Right renal pelvis (tissue), 4 donors: ENCODE measurements around the gene HOXD12. TPM values are rescaled to one million over a fixed set of nuclear protein-coding genes. Genes with fewer than 3 reads are reported as not detected.

Source experiments
- DNase-seq, 4 donors: peaks; one replicate each; pipeline ENCODE4 v3.0.0-alpha.2; 2013; ENCODE audit warnings: low read depth in 4 of 4, low spot score in 3 of 4, missing footprints in 1 of 4
- polyA plus RNA-seq, 4 donors: library from polyadenylated mRNA; unstranded; fragments of 120-200 nt; gene quantifications; one replicate each; pipeline ENCODE4 v1.2.1, GENCODE V29; 2013; ENCODE audit not compliant: insufficient read length in 4 of 4

The HOXD12 gene
- polyA plus RNA-seq, 4 donors, result 0.20 to 0.35 (median 0.26) TPM

DNA sequence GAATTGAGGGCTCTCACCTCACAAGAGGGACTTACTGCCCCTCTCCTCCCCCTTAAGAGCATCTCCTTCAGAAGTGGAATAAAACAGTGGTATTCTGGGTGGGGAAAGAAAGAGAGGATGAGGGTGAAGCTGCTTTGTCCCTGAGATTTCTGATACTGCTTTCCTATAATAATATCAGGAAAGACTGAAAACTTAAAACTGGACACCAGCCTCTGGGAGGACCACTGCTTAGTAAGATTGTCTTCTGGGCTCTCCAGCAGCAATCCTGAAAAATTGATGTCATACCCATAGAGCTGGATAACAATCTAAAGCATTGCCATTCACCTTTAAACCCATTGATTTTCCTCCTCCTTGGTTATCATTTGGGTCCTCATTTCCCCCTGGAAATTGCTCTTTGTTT lies 47.0 kb downstream of the HOXD12 start:
- no peak for DNase-seq

DNA sequence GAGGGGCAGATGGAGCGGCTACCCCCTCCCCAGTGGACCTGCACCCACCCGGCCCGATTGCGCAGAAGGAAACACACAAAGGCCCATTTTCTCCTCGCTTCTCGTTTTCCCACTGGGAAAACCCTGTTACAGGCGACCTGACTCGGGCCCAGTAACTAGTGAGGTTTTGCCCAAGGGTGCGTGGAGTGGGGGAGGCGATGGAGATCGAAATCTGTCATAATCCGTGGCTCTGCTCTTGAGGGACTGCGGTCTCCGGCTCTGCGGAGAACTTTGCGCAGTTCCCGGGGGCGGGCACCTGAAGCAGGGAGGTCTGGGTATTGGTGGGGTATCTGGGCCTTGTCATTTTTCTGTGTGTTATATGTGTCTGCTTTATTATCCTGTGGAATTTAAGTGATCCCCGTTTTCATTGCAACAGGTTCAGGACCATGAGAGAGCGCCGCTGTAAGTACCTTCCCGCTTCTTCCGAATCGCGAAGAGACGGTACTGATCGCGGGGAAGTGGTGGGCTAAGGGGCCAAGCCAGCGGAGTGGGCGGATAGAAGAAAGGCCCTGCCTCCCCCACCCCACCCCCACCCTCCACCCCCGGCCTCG lies 47.7 kb downstream of the HOXD12 start:
- DNase-seq, result no peak

DNA sequence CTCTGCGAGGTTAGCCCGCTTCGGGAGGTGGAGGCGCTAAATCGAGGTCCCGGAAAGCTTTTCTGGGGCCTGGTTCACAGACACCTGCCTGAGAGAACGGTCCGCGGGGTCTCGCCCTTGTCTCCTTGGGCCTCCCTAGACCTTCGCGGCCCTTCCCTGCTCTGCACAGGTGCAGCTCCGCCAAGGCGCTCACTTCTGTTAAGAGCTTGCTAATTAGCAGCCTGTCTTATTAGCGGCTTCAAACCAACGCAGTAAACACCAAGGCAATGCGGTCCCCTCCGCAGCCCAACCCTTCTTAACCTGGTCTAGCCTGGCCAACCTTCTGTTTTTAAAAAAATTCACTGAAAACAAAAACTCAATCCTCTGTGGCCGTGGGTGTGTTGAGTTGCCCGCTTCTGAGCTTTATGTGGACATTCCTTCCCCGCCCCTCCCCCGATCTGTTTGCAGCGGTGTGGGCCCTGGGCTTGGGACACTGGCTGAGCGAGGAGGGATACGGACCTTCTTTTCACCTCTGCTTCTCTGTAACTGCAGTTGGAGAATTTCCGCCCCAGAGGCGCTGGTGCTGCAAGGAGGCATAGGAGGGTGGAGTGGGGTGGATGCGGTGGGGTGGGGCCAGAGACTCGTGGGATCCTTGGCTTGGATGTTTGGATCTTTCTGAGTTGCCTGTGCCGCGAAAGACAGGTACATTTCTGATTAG lies 48.4 kb downstream of the HOXD12 start:
- no peak for DNase-seq

DNA sequence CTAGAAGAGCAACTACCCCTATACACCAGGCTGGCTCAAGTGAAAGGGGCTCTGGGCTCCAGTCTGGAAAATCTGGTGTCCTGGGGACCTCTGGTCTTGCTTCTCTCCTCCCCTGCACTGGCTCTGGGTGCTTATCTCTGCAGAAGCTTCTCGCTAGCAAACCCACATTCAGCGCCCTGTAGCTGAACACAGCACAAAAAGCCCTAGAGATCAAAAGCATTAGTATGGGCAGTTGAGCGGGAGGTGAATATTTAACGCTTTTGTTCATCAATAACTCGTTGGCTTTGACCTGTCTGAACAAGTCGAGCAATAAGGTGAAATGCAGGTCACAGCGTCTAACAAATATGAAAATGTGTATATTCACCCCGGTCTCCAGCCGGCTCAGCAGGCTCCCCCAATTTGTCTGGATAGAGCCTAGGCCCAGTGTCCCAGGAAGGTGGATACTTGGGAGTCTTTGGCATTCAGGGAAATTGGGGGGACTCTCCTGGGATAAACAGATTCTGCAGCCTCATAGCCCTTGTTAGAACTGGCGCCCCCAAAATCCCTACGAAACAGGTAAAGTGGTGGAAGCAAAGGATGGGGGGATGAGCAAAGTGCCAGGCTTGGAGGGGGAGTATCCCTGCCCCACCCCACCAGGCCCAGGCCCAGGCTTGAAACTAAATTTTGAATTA lies 49.3 kb downstream of the HOXD12 start:
- DNase-seq, result no peak

DNA sequence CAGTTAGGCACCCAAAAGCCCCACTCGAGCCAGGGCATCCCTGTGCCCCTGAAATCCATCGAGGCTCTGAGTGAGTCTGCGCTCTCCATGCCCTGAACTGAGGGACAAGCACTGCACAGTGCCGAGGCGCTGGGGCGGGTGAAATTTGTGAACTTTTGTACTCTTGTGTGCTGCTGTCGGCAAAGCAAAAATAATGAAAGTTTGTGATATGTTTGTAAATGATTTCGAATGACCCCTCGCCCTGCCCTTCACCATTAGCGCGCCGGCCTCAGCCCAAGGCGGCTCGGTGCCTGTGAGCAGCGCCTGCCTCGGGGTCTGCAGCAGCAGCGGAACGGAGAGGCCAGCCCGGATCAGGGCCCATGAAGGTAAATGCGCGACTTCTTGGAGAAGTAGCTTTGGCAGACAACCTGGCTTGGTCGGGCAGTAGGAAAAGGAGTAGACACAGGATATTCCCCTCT lies 49.9 kb downstream of the HOXD12 start:
- no peak for DNase-seq

DNA sequence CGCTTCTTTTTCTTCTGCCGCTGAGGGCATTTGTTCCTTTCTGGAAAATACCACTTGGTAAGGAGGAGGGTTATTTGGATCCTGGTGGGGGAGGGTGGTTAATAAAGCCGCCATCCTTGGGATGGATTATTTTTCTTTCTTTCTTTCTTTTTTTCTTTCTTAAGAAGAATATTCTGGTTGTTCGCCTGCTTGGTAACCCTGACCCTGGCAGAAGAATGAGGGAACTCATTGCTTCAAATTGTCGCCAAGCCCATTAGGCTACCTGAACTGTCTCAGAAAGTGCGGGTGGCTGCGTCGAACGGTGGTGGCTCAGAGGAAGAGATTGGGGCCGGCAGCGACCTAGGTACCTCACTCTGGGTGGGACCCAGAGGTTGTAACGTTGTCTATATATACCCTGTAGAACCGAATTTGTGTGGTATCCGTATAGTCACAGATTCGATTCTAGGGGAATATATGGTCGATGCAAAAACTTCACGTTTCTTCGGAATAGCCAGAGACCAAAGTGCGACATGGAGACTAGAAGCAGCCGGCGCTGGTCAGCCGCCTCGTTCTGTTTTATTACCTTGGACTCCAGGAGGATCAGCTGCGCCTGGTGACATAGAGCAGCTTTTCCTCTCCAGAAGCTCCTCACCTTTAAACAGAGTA lies 50.5 kb downstream of the HOXD12 start:
- DNase-seq, result no peak

DNA sequence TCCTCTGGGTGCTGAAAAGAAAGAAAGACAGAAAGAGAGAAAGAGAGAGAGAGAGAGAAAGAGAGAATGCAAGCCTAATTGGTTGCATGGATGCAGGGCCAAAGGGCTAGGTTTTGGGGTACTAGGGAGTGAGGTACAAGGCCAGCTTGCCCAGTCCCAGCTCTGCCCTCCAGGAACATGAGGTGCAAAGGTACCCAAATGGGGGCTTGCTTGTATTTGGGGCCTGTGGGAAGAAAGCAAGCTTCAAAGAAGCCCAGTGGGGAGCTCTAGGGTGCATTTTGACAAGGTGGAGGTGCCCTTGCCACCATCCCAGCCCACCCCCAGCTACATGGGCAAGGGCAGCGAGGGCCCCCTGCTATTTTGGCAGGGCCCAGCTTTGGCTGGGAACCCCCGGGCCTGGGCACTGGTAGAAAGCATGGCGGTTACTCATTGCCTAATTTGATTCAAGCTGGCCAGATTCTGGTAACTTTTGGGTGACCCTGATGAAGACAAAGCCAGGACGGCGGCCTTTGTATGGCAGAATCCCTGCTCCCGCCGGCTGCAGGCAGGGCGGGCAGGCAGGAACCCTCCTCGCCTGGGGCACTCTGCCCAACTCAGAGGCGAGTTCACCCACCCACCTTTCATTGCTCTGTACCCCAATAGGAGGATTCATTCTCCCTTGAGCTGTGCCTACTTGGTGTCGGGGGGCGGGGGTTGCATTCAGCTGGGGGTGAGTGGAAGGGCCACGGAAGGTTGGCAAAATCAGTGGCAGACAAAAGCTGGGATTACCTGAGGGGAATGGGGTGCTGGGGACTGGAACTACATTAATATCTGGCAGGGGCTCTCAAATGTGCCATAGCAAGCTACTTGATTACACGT lies 51.2 kb downstream of the HOXD12 start:
- no peak for DNase-seq

DNA sequence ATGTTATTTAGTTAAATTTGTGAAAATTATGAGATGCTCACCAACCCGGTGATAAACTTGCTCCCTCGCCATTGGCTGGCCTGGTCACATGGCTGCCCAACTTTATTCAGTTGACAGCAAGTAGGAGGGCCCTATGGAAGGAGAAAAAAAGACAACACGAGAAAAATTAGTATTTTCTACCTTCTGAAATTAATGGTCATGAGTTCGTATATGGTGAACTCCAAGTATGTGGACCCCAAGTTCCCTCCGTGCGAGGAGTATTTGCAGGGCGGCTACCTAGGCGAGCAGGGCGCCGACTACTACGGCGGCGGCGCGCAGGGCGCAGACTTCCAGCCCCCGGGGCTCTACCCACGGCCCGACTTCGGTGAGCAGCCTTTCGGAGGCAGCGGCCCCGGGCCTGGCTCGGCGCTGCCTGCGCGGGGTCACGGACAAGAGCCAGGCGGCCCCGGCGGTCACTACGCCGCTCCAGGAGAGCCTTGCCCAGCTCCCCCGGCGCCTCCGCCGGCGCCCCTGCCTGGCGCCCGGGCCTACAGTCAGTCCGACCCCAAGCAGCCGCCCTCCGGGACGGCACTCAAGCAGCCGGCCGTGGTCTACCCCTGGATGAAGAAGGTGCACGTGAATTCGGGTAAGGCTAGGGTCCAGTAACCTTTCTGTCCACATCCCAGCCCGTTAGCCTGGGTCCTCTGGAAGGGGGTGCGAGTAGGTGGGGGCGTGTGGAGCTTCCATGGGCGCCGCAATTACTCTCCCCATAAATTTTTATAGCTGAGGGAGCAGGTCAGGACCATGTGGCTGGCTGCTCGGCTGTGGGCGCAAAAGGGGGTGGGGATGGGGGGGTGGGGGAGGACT lies 52.1 kb downstream of the HOXD12 start, which contains the start of gene HOXD4:
Gene HOXD4, plus strand, starts transcription at position 109 of the 846 bp plus-strand sequence. Its CDS starts 84 bp downstream, at position 193.
- no peak for DNase-seq

Other genes with a start within 250 kb of the HOXD12 start
- gene LNPK, start 97.5 kb upstream of the HOXD12 start, polyA plus RNA-seq, result 10 to 100 TPM; 22.5 to 31.1 (median 27.1) TPM
- gene EVX2, start 15.8 kb upstream of the HOXD12 start, polyA plus RNA-seq, result under 1 TPM in 1 of 4 donors, not detected in 3; 0.04 TPM
- under 1 TPM; 0.10 to 0.41 (median 0.22) TPM for gene HOXD13, start 7.1 kb upstream of the HOXD12 start, polyA plus RNA-seq
- gene HOXD11, start 7.5 kb downstream of the HOXD12 start, polyA plus RNA-seq, result 10 to 100 TPM; 45.6 to 59.4 (median 58.4) TPM
- gene HOXD10, start 17.0 kb downstream of the HOXD12 start, polyA plus RNA-seq, result 100 to 1,000 TPM; 123 to 178 (median 159) TPM
- 10 to 100 TPM; 70.9 to 86.4 (median 74.0) TPM for gene HOXD9, start 22.9 kb downstream of the HOXD12 start, polyA plus RNA-seq
- 100 to 1,000 TPM; 212 to 250 (median 235) TPM for gene HOXD8, start 29.9 kb downstream of the HOXD12 start, polyA plus RNA-seq
- 10 to 100 TPM; 40.2 to 47.1 (median 41.9) TPM for gene HOXD4, start 51.8 kb downstream of the HOXD12 start, polyA plus RNA-seq
- gene HOXD3, start 57.5 kb downstream of the HOXD12 start, polyA plus RNA-seq, result 10 to 100 TPM; 25.2 to 30.0 (median 26.8) TPM
- 10 to 100 TPM in 3 of 4 donors, 1 to 10 TPM in 1; 7.8 to 13.2 (median 11.7) TPM for gene HOXD1, start 88.9 kb downstream of the HOXD12 start, polyA plus RNA-seq
- 100 to 1,000 TPM in 2 of 4 donors, 10 to 100 TPM in 2; 94.3 to 107 (median 98.4) TPM for gene MTX2, start 169.6 kb downstream of the HOXD12 start, polyA plus RNA-seq